Measurements from ENCODE around the gene IFI44. TPM values are rescaled to one million over a fixed set of nuclear protein-coding genes. Genes with fewer than 3 reads are reported as not detected.

The IFI44 gene
- total and polyA plus RNA-seq, 10 of the 15 experiments (the other 5 are each of a cell fraction or from before 2014, with no cell fraction given) = 37.7 to 272 (median 90.9) TPM

GRCh38 chr1:78681265-78681664, 31.6 kb downstream of the IFI44 start:
- H3K9ac ChIP-seq (ENCODE audit: control insufficient read depth, insufficient read depth, low read length) = no peak overlapping the region
- FAIRE-seq = no peak

DNA sequence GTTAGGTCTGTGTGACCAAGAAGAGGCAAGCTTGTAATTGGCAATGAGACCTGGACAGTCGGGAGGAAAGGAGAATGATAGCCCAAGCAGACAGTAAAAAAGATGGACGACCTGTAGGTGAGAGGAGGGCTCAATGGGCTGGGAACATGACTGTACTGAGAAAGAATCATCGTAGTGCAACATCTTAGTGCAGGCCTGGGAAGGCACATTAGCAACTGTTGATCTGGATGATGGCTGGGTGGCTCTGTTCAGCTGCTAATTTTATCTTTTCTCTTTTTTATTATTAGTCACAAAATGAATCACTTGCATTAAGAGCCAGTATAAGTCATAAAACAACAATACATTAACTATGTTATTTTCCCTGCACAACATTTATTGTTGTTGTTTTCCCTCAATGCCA, 32.9 kb downstream of the IFI44 start:
- no TSS peak for BruUV-seq (replicated peaks)
- DNase-seq (ENCODE audit: low read depth, low spot score) = no peak
- H3K4me2 ChIP-seq (ENCODE audit: control insufficient read depth, insufficient read depth) = no peak overlapping the region
- in situ Hi-C loops (cut with MboI) = no loop called here
- no peaks in the 10 kb centered on the region for H3K36me3 ChIP-seq (ENCODE audit: control insufficient read depth in 2 of 2, insufficient read depth in 2 of 2, low read length in 1 of 2)
- no peak overlapping the region for H3K4me3 ChIP-seq
- no peak for FAIRE-seq
- peaks cover 11% of the 10 kb centered on the region for H3K4me1 ChIP-seq (ENCODE audit: control insufficient read depth, insufficient read depth, low read length)
- no peaks in the 10 kb centered on the region; the same call in 2 of the 3 replicates for H3K9me3 ChIP-seq (replicated peaks; ENCODE audit: control insufficient read depth, insufficient read depth, low read length)
- WGBS (ENCODE audit: insufficient coverage, insufficient replicate concordance, low lambda C conversion rate, missing lambda C conversion rate) = 16% methylated on average over 3 of the region's 3 CpGs
- CTCF ChIA-PET = interaction anchor here (0.5 kb wide), 1 partner anchor 464 kb away, joined by 3 read pairs; no protein-coding TSS in a partner anchor
- SMC1A ChIA-PET (ENCODE audit: uncharacterized antibody, unreplicated experiment) = interaction anchor here (2.5 kb wide), 1 partner anchor 65 kb away, joined by 8 read pairs; no protein-coding TSS in a partner anchor
- H2AFZ ChIP-seq (ENCODE audit: control insufficient read depth, low read depth, low read length) = no peak overlapping the region; the same call in none of the 2 replicates
- H3K27ac ChIP-seq (ENCODE audit: control insufficient read depth, insufficient read depth) = no peak overlapping the region
- POLR2A ChIA-PET = interaction anchor here (1.8 kb wide), 1 partner anchor 65 kb away, joined by 3 read pairs; no protein-coding TSS in a partner anchor
- no peak for ATAC-seq
- no peak overlapping the region for H3K9ac ChIP-seq (ENCODE audit: control insufficient read depth, insufficient read depth, low read length)
- no peaks in the 10 kb centered on the region for H3K79me2 ChIP-seq (ENCODE audit: control insufficient read depth, insufficient read depth, low read length)
- intact Hi-C loops (cut with micrococcal nuclease; ENCODE audit: unreplicated experiment) = no loop called here
- no peaks in the 10 kb centered on the region for H3K27me3 ChIP-seq (replicated peaks in 1 of 2; ENCODE audit: control insufficient read depth in 2 of 2, insufficient read depth in 2 of 2, low read length in 1 of 2)
- RAD21 ChIA-PET (ENCODE audit: unreplicated experiment) = no interaction called here
- H4K20me1 ChIP-seq (ENCODE audit: control insufficient read depth, insufficient read depth) = no peaks in the 10 kb centered on the region
- TF ChIP-seq, protein P1, sequence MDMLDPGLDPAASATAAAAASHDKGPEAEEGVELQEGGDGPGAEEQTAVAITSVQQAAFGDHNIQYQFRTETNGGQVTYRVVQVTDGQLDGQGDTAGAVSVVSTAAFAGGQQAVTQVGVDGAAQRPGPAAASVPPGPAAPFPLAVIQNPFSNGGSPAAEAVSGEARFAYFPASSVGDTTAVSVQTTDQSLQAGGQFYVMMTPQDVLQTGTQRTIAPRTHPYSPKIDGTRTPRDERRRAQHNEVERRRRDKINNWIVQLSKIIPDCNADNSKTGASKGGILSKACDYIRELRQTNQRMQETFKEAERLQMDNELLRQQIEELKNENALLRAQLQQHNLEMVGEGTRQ (IDR thresholded peaks at IDR 0.05; ENCODE audit: borderline replicate concordance, low read depth, low read length) = no peak
- TF ChIP-seq GABPA (IDR thresholded peaks at IDR 0.05; ENCODE audit: low read depth) (no peak), BMI1 (IDR thresholded peaks at IDR 0.05; ENCODE audit: borderline replicate concordance) (no peak), SPI1 (IDR thresholded peaks at IDR 0.05; ENCODE audit: borderline replicate concordance, insufficient read depth, low read depth, low read length) (no peak), SRF (IDR thresholded peaks at IDR 0.05; ENCODE audit: low read depth in 2 of 2, low read length in 2 of 2) (no peak), FOXK2 (IDR thresholded peaks at IDR 0.05) (no peak), NR2C1 (IDR thresholded peaks at IDR 0.05) (no peak), SMARCA5 (IDR thresholded peaks at IDR 0.05) (no peak), KLF5 (IDR thresholded peaks at IDR 0.05; ENCODE audit: partially characterized antibody) (no peak), MAX (IDR thresholded peaks at IDR 0.05; ENCODE audit: low read depth, low read length) (no peak)

More at GRCh38 chr1:78681265-78681664, 31.6 kb downstream of the IFI44 start:
- Histone ChIP-seq H3K4me3 (no peak overlapping the region), H3K36me3 (ENCODE audit: control insufficient read depth in 2 of 2, insufficient read depth in 2 of 2, low read length in 1 of 2) (no peaks in the 10 kb centered on the region), H3K27me3 (replicated peaks in 1 of 2; ENCODE audit: control insufficient read depth in 2 of 2, insufficient read depth in 2 of 2, low read length in 1 of 2) (no peaks in the 10 kb centered on the region), H2AFZ (ENCODE audit: control insufficient read depth, low read depth, low read length) (no peak overlapping the region), H3K9me3 (replicated peaks; ENCODE audit: control insufficient read depth, insufficient read depth, low read length) (no peaks in the 10 kb centered on the region; the same call in 2 of the 3 replicates), H3K4me2 (ENCODE audit: control insufficient read depth, insufficient read depth) (no peak overlapping the region), H3K79me2 (ENCODE audit: control insufficient read depth, insufficient read depth, low read length) (no peaks in the 10 kb centered on the region), H3K27ac (ENCODE audit: control insufficient read depth, insufficient read depth) (no peak overlapping the region), H3K4me1 (ENCODE audit: control insufficient read depth, insufficient read depth, low read length) (peaks cover 11% of the 10 kb centered on the region), H4K20me1 (ENCODE audit: control insufficient read depth, insufficient read depth) (no peaks in the 10 kb centered on the region)
- in situ Hi-C loops (cut with MboI) = no loop called here
- ChIA-PET SMC1A (ENCODE audit: uncharacterized antibody, unreplicated experiment) (interaction anchor here (0.8 to 2.5 kb wide), 2 partner anchors 64 to 530 kb away, joined by 3 to 8 read pairs; no protein-coding TSS in a partner anchor), POLR2A (no interaction called here), RAD21 (ENCODE audit: unreplicated experiment) (interaction anchor here (1.3 kb wide), 1 partner anchor 549 kb away, joined by 3 read pairs; no protein-coding TSS in a partner anchor), CTCF (interaction anchor here (1.1 to 1.4 kb wide), 4 partner anchors 16 to 73 kb away, joined by 3 to 7 read pairs (median 3); no protein-coding TSS in a partner anchor)
- ATAC-seq (no peak), DNase-seq (ENCODE audit: low read depth, low spot score) (no peak)
- intact Hi-C loops (cut with micrococcal nuclease; ENCODE audit: unreplicated experiment) = no loop called here
- BruUV-seq (replicated peaks) = no TSS peak
- 42% methylated on average over 2 of the region's 2 CpGs for WGBS (ENCODE audit: insufficient coverage, insufficient replicate concordance, low lambda C conversion rate, missing lambda C conversion rate)
- no peak for TF ChIP-seq KAT2A (conservative IDR thresholded peaks at IDR 0.05; ENCODE audit: control insufficient read depth, low read depth, low read length)
- TF ChIP-seq MEF2B (IDR thresholded peaks at IDR 0.05; ENCODE audit: partially characterized antibody, poor library complexity, severe bottlenecking) = no peak
- no peak for TF ChIP-seq FOXK2 (IDR thresholded peaks at IDR 0.05)
- TF ChIP-seq, protein P2, sequence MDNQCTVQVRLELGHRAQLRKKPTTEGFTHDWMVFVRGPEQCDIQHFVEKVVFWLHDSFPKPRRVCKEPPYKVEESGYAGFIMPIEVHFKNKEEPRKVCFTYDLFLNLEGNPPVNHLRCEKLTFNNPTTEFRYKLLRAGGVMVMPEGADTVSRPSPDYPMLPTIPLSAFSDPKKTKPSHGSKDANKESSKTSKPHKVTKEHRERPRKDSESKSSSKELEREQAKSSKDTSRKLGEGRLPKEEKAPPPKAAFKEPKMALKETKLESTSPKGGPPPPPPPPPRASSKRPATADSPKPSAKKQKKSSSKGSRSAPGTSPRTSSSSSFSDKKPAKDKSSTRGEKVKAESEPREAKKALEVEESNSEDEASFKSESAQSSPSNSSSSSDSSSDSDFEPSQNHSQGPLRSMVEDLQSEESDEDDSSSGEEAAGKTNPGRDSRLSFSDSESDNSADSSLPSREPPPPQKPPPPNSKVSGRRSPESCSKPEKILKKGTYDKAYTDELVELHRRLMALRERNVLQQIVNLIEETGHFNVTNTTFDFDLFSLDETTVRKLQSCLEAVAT (IDR thresholded peaks at IDR 0.05) = no peak
